GM21423 (cell line): ENCODE measurements around the gene FOXD3.

Experiments used
- ATAC-seq: cut with Tn5 transposase; IDR thresholded peaks from one replicate; pipeline ENCODE4 v1.9.1; 2021; ENCODE audit warnings: mild to moderate bottlenecking, moderate library complexity; ENCODE audit not compliant: unreplicated experiment

The FOXD3 gene

GRCh38 chr1:63322114-63322943 lies at the start of gene FOXD3:
Gene FOXD3, plus strand, starts transcription at chr1:63322567. Its CDS starts 492 bp downstream, at chr1:63323059.
- peak; percentile 40 for ATAC-seq

DNA sequence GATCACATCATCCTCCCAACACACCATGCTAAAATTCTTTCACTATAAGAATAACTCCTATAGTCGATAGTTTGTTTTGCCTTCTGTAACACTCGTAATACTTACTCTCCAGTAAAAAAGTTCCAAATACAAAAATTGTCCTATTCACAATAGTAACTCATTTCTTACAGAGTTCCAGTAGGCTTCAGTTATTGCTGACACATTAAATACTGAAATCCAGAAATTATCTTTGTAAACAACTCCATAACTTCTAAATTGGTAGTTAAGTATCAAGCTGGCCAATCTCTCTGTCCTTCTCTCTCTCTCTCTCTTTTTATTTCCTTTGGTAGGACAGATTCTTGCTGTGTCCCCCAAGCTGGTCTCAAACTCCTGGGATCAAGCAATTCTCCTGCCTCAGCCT lies 49.6 kb upstream of the FOXD3 start:
- no peak for ATAC-seq

- ATAC-seq, result no peak
Measured at GRCh38 chr1:63274371-63274770, 48.0 kb upstream of the FOXD3 start.

- ATAC-seq, result no peak
Measured at GRCh38 chr1:63274979-63275378, 47.4 kb upstream of the FOXD3 start.

GRCh38 chr1:63276624-63277023 lies 45.7 kb upstream of the FOXD3 start:
- ATAC-seq, result no peak

DNA sequence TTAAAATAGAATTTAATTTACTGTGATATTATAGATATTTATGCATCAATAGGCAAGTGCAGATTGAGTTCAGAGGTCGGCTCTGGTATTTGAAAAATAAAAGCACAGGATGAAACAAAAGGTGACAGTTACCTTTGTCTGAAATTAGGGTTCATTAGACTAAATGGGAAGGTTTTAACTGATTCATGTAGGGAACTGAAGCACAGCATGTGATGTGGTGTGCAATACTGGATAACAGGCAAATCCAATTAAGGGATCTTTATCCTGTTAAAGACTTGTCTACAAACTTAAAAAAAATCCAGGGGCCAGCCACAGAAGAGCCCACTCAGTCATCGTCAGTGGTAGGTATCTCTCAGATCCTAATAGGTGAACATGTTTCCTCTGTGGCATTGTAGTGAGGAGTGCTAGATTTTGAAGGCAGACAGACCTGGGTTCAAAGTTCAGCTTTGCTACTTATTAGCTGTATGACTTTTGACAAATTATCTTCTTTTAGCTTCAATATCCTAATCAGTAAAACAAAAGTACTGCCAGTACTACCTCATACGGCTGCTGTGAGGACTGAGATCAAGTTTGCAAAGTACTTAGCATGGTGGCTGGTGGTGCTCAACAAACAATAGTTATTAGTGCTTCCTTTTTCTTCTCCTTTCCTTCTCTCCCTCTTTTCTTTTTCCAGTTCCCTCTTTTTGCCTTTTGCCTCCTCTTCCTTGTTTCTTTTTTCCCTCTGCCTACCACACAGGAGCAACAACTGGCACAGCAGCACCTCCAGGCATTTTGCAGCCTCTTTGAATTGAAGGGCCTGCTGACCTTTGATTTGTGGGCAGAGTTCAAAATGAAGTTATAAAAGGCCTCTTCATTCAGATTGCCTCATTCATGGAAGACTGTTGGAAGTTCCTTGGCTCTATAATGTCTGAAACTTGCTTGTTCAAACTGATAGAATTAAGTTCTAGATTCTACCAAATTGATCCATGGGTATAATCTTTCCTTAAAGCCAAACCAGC lies 44.9 kb upstream of the FOXD3 start:
- ATAC-seq, result no peak

DNA sequence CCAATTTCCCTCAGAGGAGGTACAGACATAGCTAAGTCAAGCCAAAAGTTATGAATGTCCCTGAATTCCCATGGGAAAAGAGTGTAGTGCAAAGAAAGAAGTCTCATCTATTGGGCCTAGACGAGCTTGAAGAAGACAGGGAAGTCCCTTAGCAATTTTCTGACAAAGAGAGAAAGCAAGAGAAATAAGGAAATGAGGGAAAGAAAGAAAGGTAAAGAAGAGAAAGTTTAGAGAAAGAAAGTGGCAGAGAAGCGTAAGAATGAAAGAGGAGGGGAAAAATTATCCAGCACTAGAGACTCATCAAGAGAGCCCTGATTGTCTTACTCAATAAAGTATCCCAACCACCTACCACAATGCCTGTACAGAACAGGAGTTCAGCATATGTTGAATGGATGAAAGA lies 40.6 kb upstream of the FOXD3 start:
- no peak for ATAC-seq

- ATAC-seq, result no peak
Measured at GRCh38 chr1:63289135-63289534, 33.2 kb upstream of the FOXD3 start.

- ATAC-seq, result no peak
Measured at GRCh38 chr1:63294803-63295594, 27.4 kb upstream of the FOXD3 start.

DNA sequence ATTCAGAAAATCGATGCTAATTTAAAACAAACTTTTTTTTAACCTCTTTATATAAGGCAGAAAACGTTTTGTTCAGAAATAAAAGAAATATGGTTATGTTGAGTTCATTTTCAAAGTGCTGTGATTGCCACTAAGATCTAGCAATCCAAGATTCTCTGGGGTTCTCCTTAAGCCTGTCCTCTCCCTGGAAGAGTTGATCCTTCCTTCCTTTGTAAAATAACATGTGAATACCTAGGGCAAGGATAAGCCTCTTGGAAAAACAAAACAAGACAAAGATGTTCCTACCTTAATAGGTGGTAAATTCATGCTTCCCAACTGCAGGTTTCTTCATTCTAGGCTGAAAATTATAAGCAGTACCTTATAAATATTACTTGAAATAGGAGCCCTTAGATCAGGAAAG lies 18.0 kb upstream of the FOXD3 start:
- no peak for ATAC-seq

DNA sequence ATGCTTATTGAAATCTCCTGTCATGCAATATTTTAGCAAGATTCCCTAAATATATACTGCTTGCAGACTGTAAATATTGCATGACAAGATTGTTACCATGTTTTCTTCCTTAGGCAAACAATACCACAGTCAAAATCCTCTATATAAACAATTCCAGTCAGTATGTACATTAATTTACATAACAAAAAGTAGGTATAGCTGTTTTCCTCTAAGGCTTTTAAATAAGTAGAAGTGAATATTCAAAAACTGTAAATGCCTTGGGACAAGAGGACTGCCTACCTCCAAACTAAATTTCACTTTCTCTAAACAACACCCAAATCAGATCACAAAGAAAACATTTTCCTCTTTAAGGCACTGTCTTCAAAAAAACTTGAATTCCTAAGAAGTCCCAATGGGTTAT lies 17.3 kb upstream of the FOXD3 start:
- no peak for ATAC-seq

DNA sequence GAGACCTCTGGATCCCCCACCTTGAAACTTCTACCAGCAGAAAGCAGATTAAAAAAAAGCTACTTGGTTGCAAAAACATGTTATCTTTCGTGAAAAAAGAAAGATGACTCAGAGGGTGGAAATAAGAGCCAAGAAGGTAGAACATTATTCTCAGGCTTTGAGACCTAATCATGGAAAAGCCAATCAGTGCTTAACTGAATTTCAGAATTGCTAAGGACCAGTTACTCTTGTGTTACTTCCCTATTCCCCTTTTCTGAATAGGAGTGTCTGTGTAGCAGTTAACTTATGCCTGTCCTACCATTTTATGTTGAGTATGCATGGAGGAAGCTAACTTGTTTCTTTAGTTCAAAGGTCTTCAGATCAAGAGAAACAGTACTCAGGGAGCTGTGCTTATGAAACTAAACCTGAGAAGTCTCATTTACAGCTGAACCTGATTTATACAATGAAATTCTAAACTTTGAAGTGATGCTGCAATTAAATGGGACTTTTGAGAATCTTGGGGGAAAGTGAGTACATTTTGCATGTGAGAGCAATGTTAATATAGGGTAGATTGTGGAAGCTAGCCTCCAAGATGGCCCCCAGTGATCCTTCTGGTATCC lies 15.1 kb upstream of the FOXD3 start:
- ATAC-seq, result no peak

GRCh38 chr1:63316598-63316983 lies 5.8 kb upstream of the FOXD3 start:
- no peak for ATAC-seq

GRCh38 chr1:63316984-63317816 lies 5.2 kb upstream of the FOXD3 start:
- peak; percentile 76 for ATAC-seq

- ATAC-seq, result no peak
Measured at GRCh38 chr1:63317817-63318152, 4.6 kb upstream of the FOXD3 start.

DNA sequence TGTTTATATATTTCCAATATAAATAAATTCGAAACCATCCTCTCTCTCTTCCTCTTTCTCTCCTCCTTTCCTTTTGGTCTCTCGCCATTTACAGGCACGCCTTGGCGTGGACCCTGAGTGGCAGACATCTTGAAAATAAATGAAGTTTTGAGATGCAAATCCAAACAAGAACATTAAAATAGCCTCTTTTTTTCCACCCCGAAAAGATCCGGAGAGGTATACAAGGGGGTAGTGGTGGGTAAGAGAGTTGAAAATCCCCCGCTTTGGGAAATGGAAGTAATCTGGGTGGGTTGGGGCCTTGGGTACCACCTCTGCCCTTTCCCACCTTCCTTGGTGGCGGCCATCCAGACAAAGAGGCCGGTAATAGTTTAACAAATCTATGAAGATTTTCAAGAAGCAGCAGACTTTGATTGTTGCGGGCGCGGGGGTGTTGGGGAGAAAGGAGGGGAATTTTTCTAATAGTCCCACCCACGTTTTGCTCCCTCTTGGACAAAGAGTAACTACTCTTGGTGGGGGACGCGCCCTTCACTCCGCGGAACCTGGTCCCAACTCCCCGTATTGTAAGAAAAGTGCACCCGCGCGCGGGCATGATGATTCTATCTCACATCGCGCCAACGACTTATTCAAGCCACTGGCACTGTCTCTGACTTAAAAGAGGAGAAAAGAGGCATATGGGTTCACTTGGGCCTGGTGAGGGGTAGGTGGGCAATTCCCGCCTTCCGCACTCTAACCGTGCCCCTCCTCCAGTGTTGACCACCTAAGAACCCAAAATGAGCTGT lies 4.0 kb upstream of the FOXD3 start:
- no peak for ATAC-seq

- no peak for ATAC-seq
Measured at GRCh38 chr1:63319046-63320021, 3.0 kb upstream of the FOXD3 start.
